DMS 273 treated with DMSO at 0.1 percent for 48 hours (cell line): ENCODE measurements around the gene PLEKHG2.
A peak's percentile ranks its signal among the peaks of the same experiment; 100 is the strongest.

Source experiments
- DNase-seq: peaks from one replicate; lab custom pipeline; 2025; lab: John Stamatoyannopoulos, UW

The PLEKHG2 gene

GRCh38 chr19:39405958-39406655 is 6.4 kb upstream of the PLEKHG2 start:
- no peak for DNase-seq

GRCh38 chr19:39406656-39407409 is 5.6 kb upstream of the PLEKHG2 start, which contains the start of gene ZFP36:
Gene ZFP36 (plus strand): TSS chr19:39406847. CDS start chr19:39406905, 58 bp downstream.
- DNase-seq = peak; percentile 17

DNA sequence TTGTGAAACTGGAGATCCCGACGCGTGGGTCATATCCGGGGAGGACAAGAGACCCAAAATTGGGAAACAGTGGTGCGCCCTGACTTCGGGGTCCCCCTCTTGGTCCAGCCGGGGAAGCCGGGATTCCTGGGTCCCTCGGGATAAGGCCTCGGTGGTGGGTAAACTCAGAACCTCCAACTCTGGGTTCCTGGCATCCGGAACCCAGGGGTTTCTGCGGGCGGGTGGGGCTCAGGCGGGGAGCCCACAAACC is 5.1 kb upstream of the PLEKHG2 start:
- DNase-seq = no peak

GRCh38 chr19:39407660-39408391 is 4.6 kb upstream of the PLEKHG2 start:
- no peak for DNase-seq

DNA sequence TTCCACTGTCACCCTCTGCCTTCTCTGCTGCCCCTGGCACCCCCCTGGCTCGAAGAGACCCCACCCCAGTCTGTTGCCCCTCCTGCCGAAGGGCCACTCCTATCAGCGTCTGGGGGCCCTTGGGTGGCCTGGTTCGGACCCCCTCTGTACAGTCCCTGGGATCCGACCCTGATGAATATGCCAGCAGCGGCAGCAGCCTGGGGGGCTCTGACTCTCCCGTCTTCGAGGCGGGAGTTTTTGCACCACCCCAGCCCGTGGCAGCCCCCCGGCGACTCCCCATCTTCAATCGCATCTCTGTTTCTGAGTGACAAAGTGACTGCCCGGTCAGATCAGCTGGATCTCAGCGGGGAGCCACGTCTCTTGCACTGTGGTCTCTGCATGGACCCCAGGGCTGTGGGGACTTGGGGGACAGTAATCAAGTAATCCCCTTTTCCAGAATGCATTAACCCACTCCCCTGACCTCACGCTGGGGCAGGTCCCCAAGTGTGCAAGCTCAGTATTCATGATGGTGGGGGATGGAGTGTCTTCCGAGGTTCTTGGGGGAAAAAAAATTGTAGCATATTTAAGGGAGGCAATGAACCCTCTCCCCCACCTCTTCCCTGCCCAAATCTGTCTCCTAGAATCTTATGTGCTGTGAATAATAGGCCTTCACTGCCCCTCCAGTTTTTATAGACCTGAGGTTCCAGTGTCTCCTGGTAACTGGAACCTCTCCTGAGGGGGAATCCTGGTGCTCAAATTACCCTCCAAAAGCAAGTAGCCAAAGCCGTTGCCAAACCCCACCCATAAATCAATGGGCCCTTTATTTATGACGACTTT is 3.9 kb upstream of the PLEKHG2 start:
- no peak for DNase-seq

GRCh38 chr19:39409208-39410016 is 3.1 kb upstream of the PLEKHG2 start:
- DNase-seq = no peak

DNA sequence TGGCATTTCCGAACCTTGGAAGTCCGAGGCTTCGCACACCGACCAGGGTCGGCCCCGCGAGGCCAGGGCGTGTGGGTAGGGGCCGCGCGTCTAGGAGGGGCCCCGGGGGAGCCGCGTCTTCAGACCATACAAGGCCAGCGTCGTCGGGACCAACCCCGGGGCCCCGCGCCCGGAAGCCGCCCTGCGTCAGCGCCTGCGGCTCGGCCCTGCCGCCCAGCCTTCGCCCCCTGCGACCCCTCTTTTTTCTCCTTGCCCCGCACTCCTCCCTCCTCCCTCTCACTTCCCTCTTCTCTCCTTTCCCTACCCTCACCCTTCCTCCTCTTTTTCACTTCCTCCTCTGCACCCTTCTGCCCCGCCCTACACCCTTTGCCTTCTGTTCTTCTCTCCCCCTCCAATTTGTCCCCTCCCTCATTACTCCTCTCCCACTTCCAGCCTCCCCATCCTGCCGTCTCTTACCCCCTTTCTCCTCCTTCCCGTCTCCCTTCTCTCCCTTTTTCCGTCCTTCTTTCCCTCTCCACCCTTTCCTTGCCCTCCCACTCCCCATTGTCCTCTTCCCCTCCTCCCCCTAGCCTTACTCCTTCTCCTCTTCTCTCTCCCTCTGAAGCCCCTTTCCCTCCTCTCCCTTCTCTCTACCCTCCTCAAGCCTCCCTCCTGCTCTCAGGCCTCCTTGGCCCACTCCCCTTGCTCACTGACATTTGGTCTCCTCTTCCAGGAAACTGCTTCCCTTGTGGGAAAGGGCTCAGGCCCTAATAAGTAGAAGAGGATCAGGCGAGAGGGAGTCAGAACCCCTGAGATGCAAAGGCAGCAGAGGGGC is 2.2 kb upstream of the PLEKHG2 start:
- DNase-seq = no peak

DNA sequence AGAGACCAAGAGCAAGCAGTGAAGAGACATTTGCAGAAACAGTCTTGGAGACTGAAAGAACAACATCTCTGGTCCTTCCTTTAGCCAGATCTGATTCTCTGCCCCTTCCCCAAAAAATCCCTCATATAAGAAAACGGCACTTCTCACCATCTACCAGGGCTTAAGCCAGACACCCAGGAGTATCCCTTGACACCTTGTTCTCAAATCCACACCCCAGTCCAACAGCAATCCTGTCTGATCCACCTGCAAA is 1.7 kb upstream of the PLEKHG2 start:
- no peak for DNase-seq

GRCh38 chr19:39411081-39411831 is 1.2 kb upstream of the PLEKHG2 start:
- no peak for DNase-seq

DNA sequence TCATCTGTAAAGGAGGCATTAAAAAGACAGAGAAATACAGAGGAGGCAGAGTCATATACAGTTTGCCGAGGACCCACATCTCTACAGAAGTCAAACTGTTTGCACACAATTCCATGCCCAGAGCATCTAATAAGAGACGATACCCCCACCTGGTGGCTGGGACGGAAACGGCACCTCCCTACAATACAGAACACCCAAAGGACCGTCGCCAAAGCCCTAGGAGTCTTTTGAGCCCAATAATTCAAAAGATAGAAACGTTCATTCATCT is 703 bp upstream of the PLEKHG2 start:
- DNase-seq = peak; percentile 89

DNA sequence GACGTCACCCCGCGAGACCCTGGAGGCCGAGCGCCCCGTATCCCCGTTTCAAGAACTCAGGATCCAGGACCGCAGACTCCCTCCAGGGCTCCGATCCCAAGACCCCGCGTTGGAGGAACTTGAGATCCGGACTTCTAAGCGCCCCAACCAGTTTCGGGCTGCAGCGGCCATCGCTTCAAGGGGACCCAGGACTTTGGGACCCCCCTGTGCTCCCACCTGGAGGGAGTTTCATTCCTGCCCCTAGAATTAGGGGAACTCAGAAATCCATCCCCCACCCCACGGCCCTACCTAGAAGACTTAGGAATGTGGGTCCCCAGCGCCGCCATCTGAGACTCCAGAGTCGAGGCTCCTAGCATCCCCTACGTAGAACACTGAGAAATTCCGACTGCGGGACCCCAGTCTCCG is 400 bp downstream of the PLEKHG2 start:
- DNase-seq = no peak

- no peak for DNase-seq
Measured at GRCh38 chr19:39413272-39413910, 922 bp downstream of the PLEKHG2 start.

DNA sequence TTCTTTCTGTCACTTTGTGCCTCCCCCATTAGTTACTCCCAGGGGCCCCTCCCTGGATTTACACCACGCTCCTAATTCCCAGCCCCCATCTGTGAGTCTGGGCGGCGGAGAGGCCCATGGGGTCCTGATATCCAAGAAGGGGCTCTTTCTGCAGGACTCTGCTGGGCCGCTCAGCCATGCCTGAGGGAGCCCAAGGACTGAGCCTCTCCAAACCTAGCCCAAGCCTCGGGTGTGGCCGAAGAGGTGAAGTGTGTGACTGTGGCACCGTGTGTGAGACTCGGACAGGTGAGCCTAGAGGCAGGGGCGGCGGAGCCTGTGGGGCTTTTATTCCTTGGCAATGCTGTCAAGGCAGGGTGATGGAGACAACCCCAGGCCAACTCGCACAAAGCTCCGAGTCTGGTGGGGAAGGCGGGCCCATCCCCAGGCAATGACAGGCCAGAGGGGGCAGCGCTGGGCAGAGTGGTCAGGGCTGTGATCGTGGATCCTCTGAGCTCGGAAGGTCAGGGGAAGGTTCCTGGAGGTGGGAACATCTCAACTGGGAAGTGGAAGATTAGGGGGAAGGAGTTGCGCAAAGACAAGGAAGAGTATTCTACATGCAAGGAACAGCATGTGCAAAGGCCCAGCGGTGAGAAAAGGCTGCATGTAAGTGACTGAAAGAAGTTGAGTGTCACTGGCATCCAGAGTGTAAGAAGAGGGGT is 1.6 kb downstream of the PLEKHG2 start:
- no peak for DNase-seq

DNA sequence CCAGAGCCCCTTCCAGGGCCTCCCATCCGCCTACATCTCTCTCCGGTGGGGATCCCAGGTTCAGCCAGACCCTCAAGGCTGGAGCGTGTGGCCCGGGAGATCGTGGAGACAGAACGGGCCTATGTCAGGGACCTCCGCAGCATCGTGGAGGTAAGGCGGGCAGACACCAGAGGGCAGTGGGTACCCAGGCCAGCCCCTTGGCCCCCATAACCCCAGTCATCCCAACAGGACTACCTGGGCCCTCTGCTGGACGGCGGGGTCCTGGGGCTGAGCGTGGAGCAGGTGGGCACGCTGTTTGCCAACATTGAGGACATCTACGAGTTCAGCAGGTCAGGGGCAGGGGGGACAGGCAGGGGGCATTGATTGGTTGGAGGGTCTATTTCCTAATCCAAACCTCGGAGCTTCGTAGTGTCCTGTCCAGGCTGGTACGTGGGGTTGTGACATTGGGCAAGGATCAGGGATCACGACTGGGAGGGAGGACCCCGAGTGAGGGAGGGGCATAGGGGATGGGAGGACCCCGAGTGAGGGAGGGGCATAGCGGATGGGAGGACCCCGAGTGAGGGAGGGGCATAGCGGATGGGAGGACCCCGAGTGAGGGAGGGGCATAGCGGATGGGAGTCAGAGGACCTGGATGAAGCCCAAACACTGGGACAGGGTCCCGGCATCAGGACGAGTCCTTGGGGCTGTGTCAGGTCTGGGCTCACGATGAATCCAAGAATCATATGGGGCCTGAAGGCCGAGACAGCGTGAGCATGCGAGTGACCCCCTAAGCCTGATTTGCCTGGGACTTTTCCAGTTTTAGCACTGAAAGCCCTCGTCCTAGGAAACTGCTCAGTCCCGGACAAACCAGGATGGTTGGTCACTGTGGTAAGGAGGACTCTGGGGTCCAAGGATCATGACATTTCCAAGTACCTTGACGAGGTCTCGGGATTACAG is 2.9 kb downstream of the PLEKHG2 start:
- DNase-seq = no peak

DNA sequence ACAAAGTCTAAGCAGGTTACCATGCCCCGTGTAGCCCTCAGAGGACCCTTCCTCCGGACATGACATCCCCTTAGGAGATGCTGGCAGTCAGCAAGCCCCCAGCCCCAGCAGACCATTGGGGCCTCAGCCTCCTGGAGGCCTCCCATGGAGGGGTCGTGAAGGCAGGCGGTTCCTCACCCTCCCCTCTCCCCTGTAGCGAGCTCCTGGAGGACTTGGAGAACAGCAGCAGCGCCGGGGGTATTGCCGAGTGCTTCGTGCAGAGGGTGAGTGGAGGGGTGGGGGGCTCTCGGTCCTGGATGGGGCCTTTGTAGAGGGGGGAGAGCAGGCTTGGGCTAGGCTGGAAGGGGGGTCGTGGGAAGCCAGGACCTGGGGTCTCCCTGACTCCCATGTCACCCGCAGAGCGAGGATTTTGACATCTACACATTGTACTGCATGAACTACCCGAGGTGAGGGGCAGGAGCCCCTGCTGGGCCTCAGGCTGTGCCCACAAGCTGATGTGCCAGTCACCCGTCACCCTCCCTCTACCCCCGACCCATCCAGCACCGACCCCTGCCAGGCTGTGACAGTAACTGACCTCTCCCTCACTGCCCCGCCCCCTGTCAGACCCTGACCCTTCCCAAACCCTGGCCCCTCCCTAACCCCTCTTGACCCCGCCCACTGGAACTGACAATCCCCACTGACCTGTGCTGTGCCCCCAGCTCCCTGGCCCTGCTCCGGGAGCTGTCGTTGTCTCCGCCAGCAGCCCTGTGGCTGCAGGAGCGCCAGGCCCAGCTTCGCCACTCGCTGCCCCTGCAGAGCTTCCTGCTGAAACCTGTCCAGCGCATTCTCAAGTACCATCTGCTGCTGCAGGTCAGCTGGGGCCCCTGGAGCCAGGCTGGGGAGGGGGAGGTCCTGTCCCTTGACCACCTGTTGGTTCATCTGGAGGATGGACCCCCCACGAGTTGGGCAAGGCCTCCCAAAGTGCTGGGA is 4.0 kb downstream of the PLEKHG2 start:
- DNase-seq = no peak

DNA sequence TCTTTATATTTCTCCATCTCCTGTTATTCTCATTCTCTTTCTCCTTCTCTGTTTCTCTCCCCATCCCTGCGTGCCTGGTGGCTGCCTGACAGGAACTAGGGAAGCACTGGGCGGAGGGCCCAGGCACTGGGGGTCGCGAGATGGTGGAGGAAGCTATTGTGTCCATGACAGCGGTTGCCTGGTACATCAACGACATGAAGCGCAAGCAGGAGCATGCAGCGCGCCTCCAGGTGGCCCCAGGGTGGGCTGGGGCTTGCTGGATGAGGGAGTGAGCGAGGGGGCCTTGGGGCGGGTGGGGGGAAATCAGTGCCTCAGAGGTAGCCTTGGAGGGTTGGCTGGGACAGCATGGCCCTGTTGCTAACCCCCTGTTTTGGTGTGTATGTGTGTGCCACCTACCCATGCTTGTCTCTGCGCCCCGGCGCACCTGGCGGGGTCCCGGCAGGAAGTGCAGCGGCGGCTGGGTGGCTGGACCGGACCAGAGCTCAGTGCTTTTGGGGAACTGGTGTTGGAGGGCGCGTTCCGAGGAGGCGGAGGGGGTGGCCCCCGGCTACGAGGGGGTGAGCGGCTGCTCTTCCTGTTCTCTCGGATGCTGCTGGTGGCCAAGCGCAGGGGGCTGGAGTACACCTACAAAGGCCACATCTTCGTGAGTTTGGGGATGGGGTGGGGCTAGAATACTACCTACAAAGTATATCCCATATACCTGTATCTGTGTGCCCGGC is 5.2 kb downstream of the PLEKHG2 start:
- DNase-seq = no peak
